Measurements from ENCODE around the gene ZNF132.

DNA sequence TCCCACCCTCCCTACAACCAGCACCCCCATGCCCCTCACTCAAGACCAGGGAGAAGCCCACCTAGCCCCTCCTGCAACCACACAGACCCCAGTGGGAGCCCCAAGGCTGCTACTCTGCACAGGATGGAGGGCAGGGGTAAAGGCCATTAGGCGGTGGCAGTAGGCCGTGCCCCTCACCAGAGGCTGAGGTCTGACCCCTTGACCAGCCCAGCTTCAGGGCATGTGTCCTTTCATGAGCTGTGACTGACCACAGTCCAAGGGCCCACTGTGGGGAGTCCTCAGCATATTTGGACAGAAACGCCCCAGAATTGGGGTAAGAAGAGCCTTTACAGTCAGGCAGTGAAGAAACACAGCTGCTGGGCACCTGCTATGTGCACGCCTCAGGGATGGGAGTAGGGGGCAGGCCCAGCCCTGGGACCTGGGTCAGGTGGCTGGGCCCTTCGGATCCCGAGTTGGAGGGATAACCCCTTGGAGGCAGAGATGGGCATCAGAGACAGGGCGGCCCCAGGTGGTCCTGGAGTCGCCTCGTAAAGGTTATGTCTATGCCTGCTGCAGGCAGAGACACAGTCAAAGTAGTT is 54.6 kb downstream of the ZNF132 start:
- TF ChIP-seq CTCF (conservative IDR thresholded peaks at IDR 0.05): no peak
- TF ChIP-seq EZH2 (IDR thresholded peaks at IDR 0.05; ENCODE audit: low read depth): no peak
